ENCODE measurements around the gene IFNA10. TPM values are rescaled to one million over a fixed set of nuclear protein-coding genes. Genes with fewer than 3 reads are reported as not detected.
"Not testable (repeated sequence)": the region's sequence is repeated elsewhere in the genome, so short reads cannot be mapped to it uniquely, and the experiment has no call there.

IFNA10 gene
- total and polyA plus RNA-seq, 2 donors, result not detected

DNA sequence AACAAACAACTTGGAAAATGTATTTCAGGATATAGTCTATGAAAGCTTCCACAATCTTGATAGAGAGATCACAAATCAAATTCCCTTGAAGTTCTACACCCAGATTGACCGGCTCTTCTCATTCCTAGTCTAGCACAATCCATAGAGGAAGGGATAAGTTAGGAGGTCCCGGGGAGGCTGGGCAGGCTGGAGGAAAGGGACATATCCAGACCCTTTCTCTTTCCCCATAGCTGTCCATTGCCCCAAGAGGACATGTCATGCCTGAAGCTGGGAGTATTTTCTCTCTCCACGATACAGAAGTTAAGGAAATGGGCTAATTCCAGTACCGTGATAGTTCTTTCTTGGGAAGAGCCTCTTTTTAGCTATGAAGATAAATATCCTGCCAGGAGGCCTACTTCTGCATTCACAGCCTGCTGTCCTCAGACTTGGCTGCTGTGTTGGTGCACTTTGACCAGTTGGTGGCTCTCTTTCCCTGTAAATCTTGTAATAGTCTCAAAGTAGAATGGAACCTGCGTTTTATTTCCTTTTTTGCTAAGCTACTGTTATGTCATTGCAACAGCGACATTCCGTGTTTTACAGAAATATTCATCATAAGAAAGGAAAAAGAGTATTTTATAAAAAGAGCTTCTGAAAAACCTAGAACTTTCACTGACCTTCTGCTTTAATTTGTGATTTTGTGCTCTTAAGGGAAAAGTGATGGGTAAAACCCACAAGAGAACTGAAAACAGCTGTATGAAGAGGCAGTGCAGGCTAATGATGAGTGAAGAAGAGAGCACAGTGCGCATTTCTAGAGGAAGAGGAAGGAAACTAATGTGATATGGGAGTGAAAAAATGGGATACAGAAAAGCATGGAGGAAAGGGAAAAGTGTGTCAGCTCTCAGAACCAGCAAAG, 28.8 kb upstream of the IFNA10 start:
- 29% methylated on average over 8 of the region's 8 CpGs for WGBS
- peak in 8 of 9 donors; percentile 30 to 89 (median 62) for DNase-seq (ENCODE audit: low read depth in 6 of 9, low spot score in 9 of 9)
- H3K36me3 ChIP-seq (ENCODE audit: control insufficient read depth in 2 of 2, insufficient read depth in 2 of 2, low read length in 1 of 2), result not testable (repeated sequence)

GRCh38 chr9:21234153-21234687, 27.3 kb upstream of the IFNA10 start:
- Histone ChIP-seq H3K27me3 (ENCODE audit: control insufficient read depth in 2 of 2, insufficient read depth in 1 of 2, low read length in 1 of 2) (no peaks in the 10 kb centered on the region), H3K9me3 (ENCODE audit: control insufficient read depth in 2 of 2, insufficient read depth in 1 of 2, low read length in 1 of 2) (no peaks in the 10 kb centered on the region), H3K36me3 (ENCODE audit: control insufficient read depth in 2 of 2, insufficient read depth in 2 of 2, low read length in 1 of 2) (no peaks in the 10 kb centered on the region), H3K27ac (ENCODE audit: low read depth in 1 of 2, low read length in 1 of 2) (no peak overlapping the region), H3K4me3 (ENCODE audit: low read length in 2 of 2) (no peak overlapping the region), H3K4me1 (ENCODE audit: control insufficient read depth in 2 of 2, insufficient read depth in 2 of 2, low read length in 2 of 2) (no peaks in the 10 kb centered on the region)
- no peak for DNase-seq (ENCODE audit: low read depth in 6 of 9, low spot score in 9 of 9)
- 96% methylated on average over 4 of the region's 4 CpGs for WGBS

More for the DNA sequence above, 28.8 kb upstream of the IFNA10 start:
- H3K9me3 ChIP-seq (ENCODE audit: control insufficient read depth in 2 of 2, insufficient read depth in 1 of 2, low read length in 1 of 2); H3K27me3 ChIP-seq (ENCODE audit: control insufficient read depth in 2 of 2, insufficient read depth in 1 of 2, low read length in 1 of 2); H3K4me1 ChIP-seq (ENCODE audit: control insufficient read depth in 2 of 2, insufficient read depth in 2 of 2, low read length in 2 of 2); H3K4me3 ChIP-seq (ENCODE audit: low read length in 2 of 2): not testable (repeated sequence)
- H3K27ac ChIP-seq (ENCODE audit: low read depth in 1 of 2, low read length in 1 of 2), result peak overlapping the region in 1 of 2 donors; percentile 43

- Histone ChIP-seq H3K4me1 (ENCODE audit: control insufficient read depth in 2 of 2, insufficient read depth in 2 of 2, low read length in 2 of 2) (no peaks in the 10 kb centered on the region), H3K27me3 (ENCODE audit: control insufficient read depth in 2 of 2, insufficient read depth in 1 of 2, low read length in 1 of 2) (no peaks in the 10 kb centered on the region), H3K4me3 (ENCODE audit: low read length in 2 of 2) (no peak overlapping the region), H3K36me3 (ENCODE audit: control insufficient read depth in 2 of 2, insufficient read depth in 2 of 2, low read length in 1 of 2) (no peaks in the 10 kb centered on the region), H3K27ac (ENCODE audit: low read depth in 1 of 2, low read length in 1 of 2) (no peak overlapping the region), H3K9me3 (ENCODE audit: control insufficient read depth in 2 of 2, insufficient read depth in 1 of 2, low read length in 1 of 2) (no peaks in the 10 kb centered on the region)
- DNase-seq (ENCODE audit: low read depth in 6 of 9, low spot score in 9 of 9), result no peak
- WGBS, result 100% methylated on average over 2 of the region's 2 CpGs
These were observed 26.3 kb upstream of the IFNA10 start for GRCh38 chr9:21233258-21233657.

- Histone ChIP-seq H3K4me3 (ENCODE audit: low read length in 2 of 2) (no peak within 1 kb of the TSS), H3K27ac (ENCODE audit: low read depth in 1 of 2, low read length in 1 of 2) (no peak within 1 kb of the TSS), H3K9me3 (ENCODE audit: control insufficient read depth in 2 of 2, insufficient read depth in 1 of 2, low read length in 1 of 2) (no peaks in the 10 kb centered on the region), H3K4me1 (ENCODE audit: control insufficient read depth in 2 of 2, insufficient read depth in 2 of 2, low read length in 2 of 2) (no peaks in the 10 kb centered on the region), H3K36me3 (ENCODE audit: control insufficient read depth in 2 of 2, insufficient read depth in 2 of 2, low read length in 1 of 2) (no peaks in the 10 kb centered on the region), H3K27me3 (ENCODE audit: control insufficient read depth in 2 of 2, insufficient read depth in 1 of 2, low read length in 1 of 2) (no peaks in the 10 kb centered on the region)
- DNase-seq (ENCODE audit: low read depth in 6 of 9, low spot score in 9 of 9), result no peak
- WGBS, result 93% methylated on average over 2 of the region's 2 CpGs
These were observed 21.2 kb upstream of the IFNA10 start, which contains the start of gene IFNA17 for GRCh38 chr9:21228122-21228521. IFNA17 (minus strand) TSS chr9:21228222; CDS start chr9:21228173, 49 bp downstream.

GRCh38 chr9:21217211-21217610, 10.3 kb upstream of the IFNA10 start, which contains the start of gene IFNA16:
IFNA16 (minus strand) TSS chr9:21217311; CDS start chr9:21217305, 6 bp downstream.
- not testable (repeated sequence) for DNase-seq (ENCODE audit: low read depth in 6 of 9, low spot score in 9 of 9); H3K4me1 ChIP-seq (ENCODE audit: control insufficient read depth in 2 of 2, insufficient read depth in 2 of 2, low read length in 2 of 2); H3K9me3 ChIP-seq (ENCODE audit: control insufficient read depth in 2 of 2, insufficient read depth in 1 of 2, low read length in 1 of 2); H3K27me3 ChIP-seq (ENCODE audit: control insufficient read depth in 2 of 2, insufficient read depth in 1 of 2, low read length in 1 of 2); H3K36me3 ChIP-seq (ENCODE audit: control insufficient read depth in 2 of 2, insufficient read depth in 2 of 2, low read length in 1 of 2); H3K27ac ChIP-seq (ENCODE audit: low read depth in 1 of 2, low read length in 1 of 2); H3K4me3 ChIP-seq (ENCODE audit: low read length in 2 of 2)
- 87% methylated on average over 1 of the region's 1 CpG for WGBS

GRCh38 chr9:21213411-21214326, 6.7 kb upstream of the IFNA10 start:
- H3K4me1 ChIP-seq (ENCODE audit: control insufficient read depth in 2 of 2, insufficient read depth in 2 of 2, low read length in 2 of 2); H3K4me3 ChIP-seq (ENCODE audit: low read length in 2 of 2); H3K9me3 ChIP-seq (ENCODE audit: control insufficient read depth in 2 of 2, insufficient read depth in 1 of 2, low read length in 1 of 2); H3K36me3 ChIP-seq (ENCODE audit: control insufficient read depth in 2 of 2, insufficient read depth in 2 of 2, low read length in 1 of 2); H3K27me3 ChIP-seq (ENCODE audit: control insufficient read depth in 2 of 2, insufficient read depth in 1 of 2, low read length in 1 of 2); H3K27ac ChIP-seq (ENCODE audit: low read depth in 1 of 2, low read length in 1 of 2): not testable (repeated sequence)
- WGBS, result 42% methylated on average over 5 of the region's 5 CpGs
- peak in 6 of 9 donors; percentile 4 to 57 (median 10) for DNase-seq (ENCODE audit: low read depth in 6 of 9, low spot score in 9 of 9)

GRCh38 chr9:21212160-21212559, 5.2 kb upstream of the IFNA10 start:
- H3K9me3 ChIP-seq (ENCODE audit: control insufficient read depth in 2 of 2, insufficient read depth in 1 of 2, low read length in 1 of 2); H3K36me3 ChIP-seq (ENCODE audit: control insufficient read depth in 2 of 2, insufficient read depth in 2 of 2, low read length in 1 of 2); H3K27ac ChIP-seq (ENCODE audit: low read depth in 1 of 2, low read length in 1 of 2); H3K4me1 ChIP-seq (ENCODE audit: control insufficient read depth in 2 of 2, insufficient read depth in 2 of 2, low read length in 2 of 2); H3K4me3 ChIP-seq (ENCODE audit: low read length in 2 of 2); DNase-seq (ENCODE audit: low read depth in 6 of 9, low spot score in 9 of 9); H3K27me3 ChIP-seq (ENCODE audit: control insufficient read depth in 2 of 2, insufficient read depth in 1 of 2, low read length in 1 of 2): not testable (repeated sequence)
- 84% methylated on average over 2 of the region's 2 CpGs for WGBS

GRCh38 chr9:21210782-21211181, 3.8 kb upstream of the IFNA10 start:
- H3K4me3 ChIP-seq (ENCODE audit: low read length in 2 of 2); H3K9me3 ChIP-seq (ENCODE audit: control insufficient read depth in 2 of 2, insufficient read depth in 1 of 2, low read length in 1 of 2); DNase-seq (ENCODE audit: low read depth in 6 of 9, low spot score in 9 of 9); H3K4me1 ChIP-seq (ENCODE audit: control insufficient read depth in 2 of 2, insufficient read depth in 2 of 2, low read length in 2 of 2); H3K27me3 ChIP-seq (ENCODE audit: control insufficient read depth in 2 of 2, insufficient read depth in 1 of 2, low read length in 1 of 2); H3K36me3 ChIP-seq (ENCODE audit: control insufficient read depth in 2 of 2, insufficient read depth in 2 of 2, low read length in 1 of 2); H3K27ac ChIP-seq (ENCODE audit: low read depth in 1 of 2, low read length in 1 of 2): not testable (repeated sequence)
- 98% methylated on average over 2 of the region's 2 CpGs for WGBS
